ENCODE measurements around the gene SMAGP.

- TF ChIP-seq TAF1 (IDR thresholded peaks at IDR 0.05; ENCODE audit: borderline replicate concordance, low read depth, low read length) (no peak), POLR2AphosphoS5 (IDR thresholded peaks at IDR 0.05; ENCODE audit: low read depth, low read length) (no peak)
Observed at GRCh38 chr12:51195841-51196240, 74.4 kb downstream of the SMAGP start.

All from GM12892 (cell line).